Suprapubic skin (tissue), 4 donors: ENCODE data around the gene NPAS3. TPM values are rescaled to one million over a fixed set of nuclear protein-coding genes. Genes with fewer than 3 reads are reported as not detected.
"Not testable (repeated sequence)": the region's sequence is repeated elsewhere in the genome, so short reads cannot be mapped to it uniquely, and the experiment has no call there.

Experiments used
- DNase-seq, 2 donors: peaks; one replicate each; pipeline ENCODE4 v3.0.0-alpha.2; 2019; ENCODE audit warnings: low spot score in 2 of 2
- H3K27ac ChIP-seq: fragments of 200-600 bp; sonication (generic); one replicate; pipeline ENCODE4 v1.5.1; 2019
- H3K27me3 ChIP-seq: fragments of 200-600 bp; sonication (generic); one replicate; pipeline ENCODE4 v1.5.1; 2019
- H3K36me3 ChIP-seq: fragments of 200-600 bp; sonication (generic); one replicate; pipeline ENCODE4 v1.5.1; 2019
- H3K4me1 ChIP-seq: fragments of 200-600 bp; sonication (generic); one replicate; pipeline ENCODE4 v1.5.1; 2019
- H3K4me3 ChIP-seq: fragments of 200-600 bp; sonication (generic); one replicate; pipeline ENCODE4 v1.5.1; 2019; ENCODE audit warnings: mild to moderate bottlenecking
- H3K9me3 ChIP-seq: fragments of 200-600 bp; sonication (generic); one replicate; pipeline ENCODE4 v1.5.1; 2019
- CTCF ChIP-seq, 2 donors: fragments of 200-600 bp in 1 of 2; fragments of 450-650 bp in 1 of 2; sonication (generic) in 1 of 2; IDR thresholded peaks; one replicate each; pipeline ENCODE4 v1.5.1; 2016 to 2019; ENCODE audit warnings: antibody characterized with exemption in 2 of 2, mild to moderate bottlenecking in 1 of 2, moderate library complexity in 1 of 2
- EP300 ChIP-seq: sonication (generic); formaldehyde crosslinking; IDR thresholded peaks from one replicate; pipeline ENCODE4 v1.6.1; 2017; ENCODE audit warnings: antibody characterized with exemption
- POLR2A ChIP-seq, 2 donors: fragments of 450-650 bp; IDR thresholded peaks; one replicate each; pipeline ENCODE4 v1.6.1; 2017; ENCODE audit warnings: antibody characterized with exemption in 2 of 2, mild to moderate bottlenecking in 2 of 2, moderate library complexity in 2 of 2
- POLR2AphosphoS5 ChIP-seq, 3 donors: sonication (generic); formaldehyde crosslinking; IDR thresholded peaks; one replicate each; pipeline ENCODE4 v1.6.1; 2017; ENCODE audit warnings: antibody characterized with exemption in 3 of 3
- WGBS: methylation state at CpG from one replicate; pipeline ENCODE4 v1.1.5; 2018; 5-methylcytosine and 5-hydroxymethylcytosine counted together
- total RNA-seq, 4 donors: library from RNA; depleted of rRNA; stranded (reverse); fragments of >200 nt; gene quantifications; one replicate each; pipeline ENCODE4 v1.1.0, GENCODE V29; 2016

Gene NPAS3
- total RNA-seq, 4 donors from 2014 or later: 0.17 to 0.45 (median 0.29) TPM; not detected in 1

DNA sequence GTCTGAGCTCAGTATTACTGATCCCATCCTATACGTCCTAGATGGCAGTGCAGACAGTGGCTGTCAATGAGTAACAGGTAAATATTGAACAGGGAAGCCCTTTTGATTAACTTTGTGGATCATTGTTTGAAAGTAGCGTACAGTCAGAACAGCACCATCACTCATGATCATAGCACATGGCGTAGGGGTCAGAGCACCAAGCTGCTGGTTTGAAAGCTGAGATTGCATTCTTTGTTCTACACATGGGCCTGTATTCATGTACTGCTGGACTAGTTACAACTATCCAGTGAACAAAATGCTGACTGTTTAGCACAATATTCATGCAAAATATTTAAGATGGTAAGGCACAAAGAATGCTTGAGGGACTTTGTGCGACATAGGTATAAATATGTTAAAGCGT lies 131.8 kb downstream of the NPAS3 start:
- Histone ChIP-seq H3K27me3 (no peaks in the 10 kb centered on the region), H3K9me3 (no peaks in the 10 kb centered on the region), H3K36me3 (no peaks in the 10 kb centered on the region), H3K4me3 (no peak overlapping the region), H3K27ac (no peak overlapping the region), H3K4me1 (no peaks in the 10 kb centered on the region)
- no peak for TF ChIP-seq CTCF (IDR thresholded peaks at IDR 0.05)
- no peak for TF ChIP-seq POLR2A (IDR thresholded peaks at IDR 0.05)
- WGBS: 90% methylated on average over 5 of the region's 5 CpGs
- no peak for DNase-seq

- Histone ChIP-seq H3K4me3 (no peak overlapping the region), H3K36me3 (no peaks in the 10 kb centered on the region), H3K27me3 (no peaks in the 10 kb centered on the region), H3K27ac (no peak overlapping the region), H3K4me1 (no peaks in the 10 kb centered on the region), H3K9me3 (no peaks in the 10 kb centered on the region)
- no peak for DNase-seq
- 56% methylated on average over 1 of the region's 1 CpG for WGBS
- TF ChIP-seq POLR2AphosphoS5 (IDR thresholded peaks at IDR 0.05) (no peak), POLR2A (IDR thresholded peaks at IDR 0.05) (no peak), EP300 (no peak), CTCF (IDR thresholded peaks at IDR 0.05) (no peak)
Measured at GRCh38 chr14:33073023-33073422, 134.3 kb downstream of the NPAS3 start.

- Histone ChIP-seq H3K4me1 (no peaks in the 10 kb centered on the region), H3K27ac (no peak overlapping the region), H3K27me3 (no peaks in the 10 kb centered on the region), H3K9me3 (no peaks in the 10 kb centered on the region), H3K36me3 (no peaks in the 10 kb centered on the region), H3K4me3 (no peak overlapping the region)
- 42% methylated on average over 1 of the region's 1 CpG for WGBS
- DNase-seq: no peak
- TF ChIP-seq EP300: no peak
- no peak for TF ChIP-seq POLR2A (IDR thresholded peaks at IDR 0.05)
- TF ChIP-seq CTCF (IDR thresholded peaks at IDR 0.05): no peak
- no peak for TF ChIP-seq POLR2AphosphoS5 (IDR thresholded peaks at IDR 0.05)
Measured at GRCh38 chr14:33081259-33081658, 142.6 kb downstream of the NPAS3 start.

- 94% methylated on average over 2 of the region's 2 CpGs for WGBS
- no peak for DNase-seq
- TF ChIP-seq CTCF (IDR thresholded peaks at IDR 0.05): no peak
- TF ChIP-seq POLR2AphosphoS5 (IDR thresholded peaks at IDR 0.05): no peak
- no peak for TF ChIP-seq EP300
- TF ChIP-seq POLR2A (IDR thresholded peaks at IDR 0.05): no peak
- no peaks in the 10 kb centered on the region for H3K4me1 ChIP-seq
- H3K4me3 ChIP-seq: no peak overlapping the region
- no peak overlapping the region for H3K27ac ChIP-seq
- H3K27me3 ChIP-seq: no peaks in the 10 kb centered on the region
- H3K9me3 ChIP-seq: no peaks in the 10 kb centered on the region
- no peaks in the 10 kb centered on the region for H3K36me3 ChIP-seq
Measured at GRCh38 chr14:33085799-33086198, 147.1 kb downstream of the NPAS3 start.

GRCh38 chr14:33088274-33088673 lies 149.6 kb downstream of the NPAS3 start:
- DNase-seq, H3K27me3 ChIP-seq, H3K9me3 ChIP-seq, H3K4me3 ChIP-seq, H3K4me1 ChIP-seq, H3K27ac ChIP-seq, H3K36me3 ChIP-seq: not testable (repeated sequence)
- WGBS: 78% methylated on average over 8 of the region's 11 CpGs

DNA sequence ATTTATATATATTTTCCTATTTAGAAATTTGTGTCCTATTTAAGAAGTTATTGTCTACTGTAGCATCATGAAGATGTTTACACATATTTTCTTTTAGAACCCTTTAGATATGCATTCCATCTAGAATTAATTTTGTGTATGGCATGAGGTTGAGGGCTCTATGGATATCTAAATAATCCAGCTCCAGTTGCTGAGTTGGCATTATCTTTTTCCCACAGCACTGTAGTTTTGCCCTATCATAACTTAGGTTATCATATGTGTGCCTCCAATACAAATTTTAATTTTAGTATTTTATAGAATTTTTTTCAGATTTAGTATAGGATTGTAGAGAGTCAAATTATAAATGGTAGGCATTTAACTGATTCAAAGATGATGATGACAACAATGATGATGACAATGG lies 159.3 kb downstream of the NPAS3 start:
- Histone ChIP-seq H3K27ac (no peak overlapping the region), H3K27me3 (no peaks in the 10 kb centered on the region), H3K9me3 (no peaks in the 10 kb centered on the region), H3K4me3 (no peak overlapping the region), H3K36me3 (no peaks in the 10 kb centered on the region), H3K4me1 (no peaks in the 10 kb centered on the region)
- no peak for DNase-seq
- TF ChIP-seq CTCF (IDR thresholded peaks at IDR 0.05) (no peak), POLR2A (IDR thresholded peaks at IDR 0.05) (no peak), POLR2AphosphoS5 (IDR thresholded peaks at IDR 0.05) (no peak), EP300 (no peak)
